SKM-1 treated with dmso at 0.1 percent for 144 hours (cell line): ENCODE data around the gene SLCO2A1.

ENCODE experiments used
- DNase-seq: peaks from one replicate; lab custom pipeline; 2025; ENCODE audit not compliant: unreplicated experiment; lab: John Stamatoyannopoulos, UW

Gene SLCO2A1

GRCh38 chr3:134061401-134061800 is 31.7 kb upstream of the SLCO2A1 start:
- DNase-seq = no peak

- DNase-seq = no peak
Measured at GRCh38 chr3:134060561-134061385, 31.0 kb upstream of the SLCO2A1 start.

DNA sequence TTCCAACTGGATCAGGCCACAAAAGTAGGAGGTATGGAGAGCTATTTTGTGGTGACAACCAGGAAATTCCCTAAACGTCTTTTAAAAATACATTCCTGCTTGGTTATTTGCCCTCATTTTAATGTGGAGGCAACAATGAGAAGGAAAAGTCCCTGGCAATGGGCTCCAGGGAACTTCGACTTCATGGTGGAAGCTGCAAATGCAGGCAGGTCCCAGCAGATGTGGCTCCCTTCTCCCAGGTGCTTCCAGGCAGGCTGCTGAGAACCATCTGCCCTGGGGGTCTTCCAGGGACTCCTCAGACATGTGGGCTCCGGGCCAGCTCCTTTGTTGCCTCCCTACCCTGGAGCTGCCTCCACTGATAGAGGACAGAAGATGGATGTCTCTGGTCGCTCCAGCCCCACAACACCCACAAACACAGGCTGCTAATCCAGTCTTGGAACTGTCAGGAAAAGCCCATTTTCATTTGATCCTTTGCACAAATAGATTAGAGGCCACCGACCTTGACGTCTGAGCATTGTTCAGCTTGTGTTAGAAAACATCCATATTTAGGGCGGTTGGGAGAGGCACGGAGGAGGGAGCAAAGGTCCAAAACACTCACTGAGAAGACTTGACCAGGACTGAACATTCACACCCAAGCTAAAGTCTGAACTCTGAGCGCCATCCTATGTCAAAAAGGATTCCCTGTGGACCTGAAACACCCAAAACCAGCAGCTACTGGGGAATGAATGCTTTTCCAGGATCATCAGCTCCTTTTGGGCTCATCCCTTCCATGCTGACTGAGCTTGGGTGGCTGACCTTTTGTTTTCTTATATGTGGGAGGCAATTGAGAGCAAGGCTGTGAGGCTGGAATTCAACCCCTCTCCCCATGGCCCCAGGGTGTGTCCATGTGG is 30.2 kb upstream of the SLCO2A1 start:
- DNase-seq = no peak

DNA sequence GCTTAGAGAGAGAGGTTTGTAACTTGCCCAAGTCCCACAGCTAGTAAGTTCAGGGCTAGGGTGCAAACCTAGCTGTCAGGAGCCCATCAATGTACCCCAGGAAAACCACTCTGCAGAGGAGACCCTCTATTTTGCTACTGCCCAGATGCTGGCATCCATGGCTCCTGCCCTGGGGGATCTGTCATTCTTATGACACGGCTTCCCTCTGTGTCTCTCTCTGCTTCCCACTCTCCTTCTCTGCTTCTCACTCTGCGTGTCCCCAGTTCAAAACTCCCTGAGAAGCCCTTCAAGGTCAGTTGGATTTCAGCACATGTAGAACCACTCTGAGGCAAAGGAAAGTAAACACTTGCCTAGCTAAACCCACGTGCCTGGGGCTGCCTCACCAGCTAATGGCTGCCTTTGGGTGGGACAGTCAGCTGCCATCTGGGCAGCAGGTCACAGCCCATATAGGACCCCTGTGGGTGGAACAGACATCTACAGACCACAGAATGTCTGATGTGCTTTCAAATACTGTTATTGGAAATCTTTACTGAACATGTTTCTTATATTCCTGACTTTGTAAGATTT is 29.4 kb upstream of the SLCO2A1 start:
- no peak for DNase-seq

DNA sequence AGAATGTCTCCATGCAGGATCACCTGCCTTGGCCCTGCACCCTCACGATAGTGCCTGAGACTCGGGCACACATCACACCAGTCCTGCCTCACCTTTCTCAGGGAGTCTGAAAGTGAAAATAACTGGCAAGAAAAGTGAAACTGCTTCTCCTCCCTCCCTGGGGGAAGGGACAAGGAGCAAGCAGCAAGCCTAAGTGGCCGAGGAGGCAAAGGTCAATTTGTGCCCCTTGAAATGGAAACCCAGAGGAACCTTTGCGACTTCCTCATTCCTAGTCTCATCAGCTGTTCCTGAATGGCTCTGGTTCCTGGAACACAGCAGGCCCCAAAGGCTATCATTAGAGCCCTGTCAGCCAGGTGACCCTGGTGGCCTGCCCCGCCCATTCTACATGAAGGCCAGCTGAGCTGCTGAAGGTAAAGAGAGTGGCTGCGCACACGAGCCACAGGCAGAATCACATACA is 28.0 kb upstream of the SLCO2A1 start:
- DNase-seq = no peak

GRCh38 chr3:134057006-134057653 is 27.4 kb upstream of the SLCO2A1 start:
- no peak for DNase-seq

DNA sequence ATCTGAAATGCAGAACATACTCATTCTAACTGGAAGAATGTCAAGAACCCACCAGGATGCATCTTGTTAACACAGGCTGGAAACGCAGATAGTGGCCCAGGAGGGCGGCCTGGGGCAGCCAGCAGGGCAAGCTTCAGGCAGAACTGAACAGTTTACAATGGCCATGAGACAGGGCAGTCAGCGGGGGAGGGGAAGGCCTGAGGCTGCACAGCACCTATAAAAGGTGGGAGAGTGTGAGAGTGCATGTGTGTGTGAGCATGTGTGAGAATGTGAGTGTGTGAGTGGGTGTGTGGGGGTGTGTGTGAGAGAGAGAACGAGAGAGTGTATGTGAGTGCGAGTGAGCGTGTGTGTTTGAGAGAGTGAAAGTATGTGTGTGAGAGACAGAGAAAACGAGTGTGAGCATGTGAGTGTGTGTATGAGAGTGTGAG is 26.8 kb upstream of the SLCO2A1 start:
- no peak for DNase-seq

DNA sequence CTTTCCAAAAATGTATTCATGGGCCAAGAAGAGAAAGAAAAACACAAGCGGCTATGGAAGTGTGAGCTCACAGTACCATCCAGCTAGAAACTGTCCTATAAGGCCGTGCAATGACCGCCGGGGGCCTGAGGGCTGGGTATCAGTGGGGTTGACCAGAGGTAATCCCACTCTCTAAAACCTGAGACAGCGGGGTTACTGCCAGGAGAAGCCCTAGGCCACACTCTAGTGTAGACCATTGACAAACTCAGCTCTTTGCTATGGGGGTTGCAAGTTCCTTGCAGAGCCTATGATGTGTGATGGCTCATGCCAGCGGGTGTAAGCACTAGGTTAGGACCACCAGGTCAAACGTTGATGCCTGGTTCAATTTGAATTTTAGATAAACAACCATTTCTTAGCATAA is 25.9 kb upstream of the SLCO2A1 start:
- DNase-seq = no peak

GRCh38 chr3:134054881-134055280 is 25.2 kb upstream of the SLCO2A1 start:
- no peak for DNase-seq

GRCh38 chr3:134054231-134054630 is 24.5 kb upstream of the SLCO2A1 start:
- no peak for DNase-seq

DNA sequence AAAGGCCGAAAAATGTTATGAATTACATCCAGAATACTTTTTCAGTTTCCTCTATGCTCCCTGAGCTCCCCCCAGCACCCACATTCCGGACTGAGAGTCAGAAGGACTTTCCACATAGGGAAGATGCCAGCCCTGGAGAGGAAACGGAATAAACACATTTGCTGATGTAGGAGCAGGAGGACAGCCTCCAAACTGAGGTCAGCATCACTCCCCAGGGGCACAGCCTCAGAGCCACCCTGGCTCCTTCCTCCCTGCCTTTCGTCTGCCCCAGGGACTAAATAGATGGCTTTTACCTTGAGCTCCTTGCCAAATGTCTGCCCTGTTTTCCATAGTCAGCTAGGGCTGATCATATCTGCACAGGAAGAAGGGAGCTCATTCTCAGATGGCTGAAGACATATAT is 22.6 kb upstream of the SLCO2A1 start:
- DNase-seq = no peak

DNA sequence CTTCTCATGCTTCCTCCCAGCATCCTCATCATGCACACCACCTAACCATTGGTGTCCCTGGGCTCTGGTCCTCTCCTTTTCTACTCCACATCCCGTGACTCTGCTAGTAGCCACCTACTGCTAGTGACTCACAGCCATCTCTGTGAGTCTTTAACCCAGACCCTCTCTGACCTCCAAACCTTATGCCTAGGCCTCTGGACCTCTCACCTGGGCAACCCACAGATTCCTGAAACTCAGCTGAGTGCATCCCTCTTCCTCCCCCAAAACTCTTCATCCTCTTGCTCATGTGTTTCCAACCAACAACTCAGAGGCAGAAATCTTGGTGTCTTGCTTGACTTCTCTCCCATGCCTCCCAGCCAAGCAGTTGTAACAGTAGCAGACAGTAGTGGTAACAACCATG is 20.0 kb upstream of the SLCO2A1 start:
- DNase-seq = no peak

DNA sequence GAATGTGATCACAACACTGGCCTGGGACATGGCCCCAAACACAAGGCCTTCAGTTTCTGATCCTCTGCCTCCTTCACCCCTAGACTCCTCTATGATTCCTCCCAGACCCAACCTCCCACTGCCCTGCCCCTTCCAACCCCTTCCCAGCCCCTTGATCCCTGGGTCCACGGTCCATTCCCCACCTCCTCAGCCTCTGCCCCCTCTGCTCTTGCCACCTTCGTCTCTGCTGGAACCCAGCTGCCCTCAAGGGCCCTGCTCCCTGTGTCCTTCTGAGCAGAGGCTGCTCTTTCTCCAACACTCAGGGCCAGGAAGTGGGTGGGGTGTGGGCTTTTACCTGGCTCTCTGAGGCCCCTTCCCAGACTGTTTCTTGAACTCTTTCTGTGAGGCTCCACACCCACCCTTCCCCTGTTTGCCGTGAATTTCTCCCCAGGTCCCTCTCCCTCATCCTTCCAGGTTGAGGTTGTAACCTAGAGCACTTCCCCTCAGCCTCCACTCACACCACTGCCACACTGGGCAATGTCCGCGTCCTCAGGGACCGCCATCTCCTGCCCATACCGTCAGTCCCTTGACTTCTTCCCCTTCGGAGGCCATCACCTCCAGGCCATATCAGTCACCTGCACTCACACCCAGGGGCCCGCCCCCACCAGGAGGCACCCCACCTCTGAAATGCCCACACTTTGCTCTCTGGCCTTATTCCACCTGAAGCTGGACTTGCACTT is 18.7 kb upstream of the SLCO2A1 start:
- DNase-seq = no peak

- DNase-seq = no peak
Measured at GRCh38 chr3:134044459-134044858, 14.7 kb upstream of the SLCO2A1 start.

GRCh38 chr3:134040066-134040465 is 10.3 kb upstream of the SLCO2A1 start:
- no peak for DNase-seq

- no peak for DNase-seq
Measured at GRCh38 chr3:134039161-134039862, 9.6 kb upstream of the SLCO2A1 start.

GRCh38 chr3:134038716-134039115 is 9.0 kb upstream of the SLCO2A1 start:
- DNase-seq = no peak

DNA sequence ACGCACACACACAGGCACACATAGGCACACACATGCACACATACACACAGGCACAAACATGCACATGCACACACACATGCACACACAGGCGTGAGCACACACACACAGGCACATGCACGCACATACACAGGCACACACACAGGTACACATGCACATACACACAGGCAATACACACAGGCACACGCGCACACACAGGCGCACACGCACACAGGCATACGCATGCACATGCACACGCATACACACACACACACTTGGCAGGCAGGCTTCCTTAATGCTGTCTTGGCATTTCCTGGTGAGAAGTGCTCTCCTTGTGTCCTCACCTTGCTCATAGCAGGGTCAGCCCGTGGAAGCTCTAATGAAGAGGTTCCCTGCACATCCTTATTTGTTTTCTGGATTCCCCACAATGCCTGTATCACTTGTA is 8.4 kb upstream of the SLCO2A1 start:
- no peak for DNase-seq

- no peak for DNase-seq
Measured at GRCh38 chr3:134037168-134037567, 7.4 kb upstream of the SLCO2A1 start.

GRCh38 chr3:134036291-134036690 is 6.6 kb upstream of the SLCO2A1 start:
- DNase-seq = no peak
